HEK293T (cell line): ENCODE measurements around the gene WIPF1.

Experiments
- ARNT ChIP-seq: fragments of 450-650 bp; IDR thresholded peaks from 2 replicates; pipeline ENCODE4 v1.6.1; 2017; ENCODE audit warnings: mild to moderate bottlenecking
- BHLHE40 ChIP-seq: fragments of 450-650 bp; IDR thresholded peaks from 2 replicates; pipeline ENCODE4 v1.6.1; 2016; ENCODE audit warnings: mild to moderate bottlenecking, moderate library complexity, borderline replicate concordance
- FOXA1 ChIP-seq: fragments of 450-650 bp; IDR thresholded peaks from 2 replicates; pipeline ENCODE4 v1.6.1; 2016; ENCODE audit warnings: mild to moderate bottlenecking
- FOXM1 ChIP-seq: fragments of 450-650 bp; IDR thresholded peaks from 2 replicates; pipeline ENCODE4 v1.6.1; 2017; ENCODE audit warnings: mild to moderate bottlenecking, borderline replicate concordance
- HDGF ChIP-seq: fragments of 450-650 bp; IDR thresholded peaks from 2 replicates; pipeline ENCODE4 v1.6.1; 2017; ENCODE audit warnings: antibody characterized with exemption, borderline replicate concordance
- LEF1 ChIP-seq: fragments of 450-650 bp; IDR thresholded peaks from 2 replicates; pipeline ENCODE4 v1.6.1; 2017; ENCODE audit warnings: mild to moderate bottlenecking, borderline replicate concordance
- NFRKB ChIP-seq: fragments of 450-650 bp; IDR thresholded peaks from 2 replicates; pipeline ENCODE4 v1.6.1; 2016; ENCODE audit warnings: mild to moderate bottlenecking, moderate library complexity
- PKNOX1 ChIP-seq: fragments of 450-650 bp; IDR thresholded peaks from 2 replicates; pipeline ENCODE4 v1.6.1; 2016
- SP1 ChIP-seq: fragments of 450-650 bp; IDR thresholded peaks from 2 replicates; pipeline ENCODE4 v1.6.1; 2017
- TARDBP ChIP-seq: fragments of 450-650 bp; IDR thresholded peaks from 2 replicates; pipeline ENCODE4 v1.6.1; 2016

GRCh38 chr2:174524527-174524926 is 73.1 kb downstream of the WIPF1 start:
- TF ChIP-seq BHLHE40 (no peak), HDGF (no peak), LEF1 (no peak), NFRKB (no peak), ARNT (no peak), TARDBP (no peak), FOXM1 (no peak), FOXA1 (no peak), PKNOX1 (no peak), SP1 (no peak)
